Activated T-cell treated with anti-CD3 and anti-CD28 coated beads, Interleukin-2, amount 50 U/mL, for 72 hours (primary cell): Measurements from ENCODE around the gene TOP2B. TPM values are rescaled to one million over a fixed set of nuclear protein-coding genes. Genes with fewer than 3 reads are reported as not detected.
A peak's percentile ranks its signal among the peaks of the same experiment; 100 is the strongest.

Experiments used
- ATAC-seq, 2 donors: fragments of 150-1000 bp; cut with Tn5 transposase; replicated peaks in 1 of 2; 2 replicates each; pipeline ENCODE4 v1.10.0; 2021; ENCODE audit warnings: moderate library complexity in 2 of 2, mild to moderate bottlenecking in 1 of 2
- DNase-seq, 2 donors: peaks; one replicate each; pipeline ENCODE4 v3.0.0; 2021 to 2022; ENCODE audit warnings: mixed read lengths in 1 of 2
- H3K27ac Mint-ChIP-seq: one replicate; pipeline ENCODE4 v1.8.0; 2022; ENCODE audit warnings: mild to moderate bottlenecking, moderate library complexity, mixed read lengths
- H3K27me3 Mint-ChIP-seq: one replicate; pipeline ENCODE4 v1.8.0; 2022; ENCODE audit warnings: low read depth, mixed read lengths
- H3K36me3 Mint-ChIP-seq, 2 donors: one replicate each; pipeline ENCODE4 v1.8.0; 2022; ENCODE audit warnings: mixed read lengths in 2 of 2, mild to moderate bottlenecking in 1 of 2; ENCODE audit not compliant: insufficient read depth in 2 of 2
- H3K4me1 Mint-ChIP-seq: one replicate; pipeline ENCODE4 v1.8.0; 2022; ENCODE audit warnings: low read depth, mixed read lengths
- H3K4me3 Mint-ChIP-seq, 2 donors: one replicate each; pipeline ENCODE4 v1.8.0; 2022; ENCODE audit warnings: mild to moderate bottlenecking in 2 of 2, mixed read lengths in 2 of 2, moderate library complexity in 2 of 2
- H3K9me3 Mint-ChIP-seq, 2 donors: one replicate each; pipeline ENCODE4 v1.8.0; 2022; ENCODE audit warnings: mixed read lengths in 2 of 2
- total RNA-seq, 2 donors: library from RNA; stranded (reverse); gene quantifications; one replicate each; pipeline ENCODE4 v1.2.3, GENCODE V29; 2022

Gene TOP2B
- total RNA-seq, 2 donors from 2014 or later, result 140 to 151 TPM

DNA sequence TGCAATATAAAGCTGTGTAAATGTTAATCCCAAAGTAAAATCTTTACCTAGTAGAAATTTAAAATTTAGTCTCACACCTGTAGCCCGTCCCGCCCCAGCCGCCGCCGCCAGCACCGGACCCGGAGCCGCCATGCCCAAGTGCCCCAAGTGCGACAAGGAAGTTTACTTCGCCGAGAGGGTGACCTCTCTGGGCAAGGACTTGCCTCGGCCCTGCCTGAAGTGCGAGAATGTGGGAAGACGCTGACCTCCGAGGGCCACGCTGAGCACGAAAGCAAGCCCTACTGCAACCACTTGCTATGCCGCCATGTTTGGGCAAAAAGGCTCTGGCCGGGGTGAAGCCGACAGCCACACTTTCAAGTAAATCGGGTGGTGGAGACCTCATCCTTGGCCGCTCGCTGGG lies 22.1 kb upstream of the TOP2B start:
- H3K36me3 Mint-ChIP-seq, result no peaks in the 10 kb centered on the region

DNA sequence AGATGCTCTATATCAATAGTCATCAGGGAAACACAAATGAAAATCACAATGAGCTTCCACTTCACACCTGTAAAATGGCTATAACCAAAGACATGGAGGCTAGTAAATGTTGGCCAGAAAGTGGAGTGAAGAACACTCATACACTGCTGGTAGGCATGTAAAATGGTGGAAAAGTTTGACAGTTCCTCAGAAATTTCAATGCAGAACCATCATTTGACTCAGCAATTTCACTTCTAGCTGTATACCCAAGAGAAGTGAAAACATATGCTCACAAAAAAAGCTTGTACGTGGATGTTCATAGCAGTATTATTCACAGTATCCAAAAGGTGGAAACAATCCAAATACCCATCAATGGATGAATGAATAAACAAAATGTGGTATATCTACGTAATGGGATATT lies 19.2 kb upstream of the TOP2B start:
- no peaks in the 10 kb centered on the region for H3K9me3 Mint-ChIP-seq
- H3K36me3 Mint-ChIP-seq, result no peaks in the 10 kb centered on the region
- no peak overlapping the region for H3K4me3 Mint-ChIP-seq
- H3K27ac Mint-ChIP-seq, result no peak overlapping the region
- ATAC-seq (no peak), DNase-seq (no peak)
- H3K4me1 Mint-ChIP-seq, result no peaks in the 10 kb centered on the region
- no peaks in the 10 kb centered on the region for H3K27me3 Mint-ChIP-seq

More for the DNA sequence above, 22.1 kb upstream of the TOP2B start:
- no peaks in the 10 kb centered on the region for H3K9me3 Mint-ChIP-seq
- no peak overlapping the region for H3K27ac Mint-ChIP-seq
- H3K27me3 Mint-ChIP-seq, result peaks cover 8% of the 10 kb centered on the region
- DNase-seq, result no peak
- no peak for ATAC-seq
- no peak overlapping the region for H3K4me3 Mint-ChIP-seq
- no peaks in the 10 kb centered on the region for H3K4me1 Mint-ChIP-seq

DNA sequence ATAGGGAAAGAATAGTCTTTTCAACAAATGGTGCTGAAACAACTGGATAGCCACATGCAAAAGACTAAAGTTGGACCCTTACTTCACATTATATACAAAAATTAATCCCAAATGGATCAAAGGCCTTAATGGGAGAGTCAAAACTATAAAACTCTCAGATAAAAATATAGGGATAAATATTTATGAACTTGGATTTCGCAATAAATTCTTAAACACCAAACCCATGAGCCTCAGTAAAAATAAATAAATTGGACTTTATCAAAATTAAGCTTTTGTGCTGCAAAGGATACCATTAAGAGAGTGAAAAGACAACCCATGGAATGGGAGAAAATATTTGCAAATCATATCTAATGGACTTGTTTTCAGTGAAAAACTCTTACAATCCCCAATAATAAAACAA lies 18.7 kb upstream of the TOP2B start:
- Mint-ChIP-seq H3K4me3 (no peak overlapping the region), H3K9me3 (no peaks in the 10 kb centered on the region), H3K27me3 (no peaks in the 10 kb centered on the region), H3K36me3 (no peaks in the 10 kb centered on the region), H3K4me1 (no peaks in the 10 kb centered on the region), H3K27ac (no peak overlapping the region)
- no peak for ATAC-seq
- no peak for DNase-seq

DNA sequence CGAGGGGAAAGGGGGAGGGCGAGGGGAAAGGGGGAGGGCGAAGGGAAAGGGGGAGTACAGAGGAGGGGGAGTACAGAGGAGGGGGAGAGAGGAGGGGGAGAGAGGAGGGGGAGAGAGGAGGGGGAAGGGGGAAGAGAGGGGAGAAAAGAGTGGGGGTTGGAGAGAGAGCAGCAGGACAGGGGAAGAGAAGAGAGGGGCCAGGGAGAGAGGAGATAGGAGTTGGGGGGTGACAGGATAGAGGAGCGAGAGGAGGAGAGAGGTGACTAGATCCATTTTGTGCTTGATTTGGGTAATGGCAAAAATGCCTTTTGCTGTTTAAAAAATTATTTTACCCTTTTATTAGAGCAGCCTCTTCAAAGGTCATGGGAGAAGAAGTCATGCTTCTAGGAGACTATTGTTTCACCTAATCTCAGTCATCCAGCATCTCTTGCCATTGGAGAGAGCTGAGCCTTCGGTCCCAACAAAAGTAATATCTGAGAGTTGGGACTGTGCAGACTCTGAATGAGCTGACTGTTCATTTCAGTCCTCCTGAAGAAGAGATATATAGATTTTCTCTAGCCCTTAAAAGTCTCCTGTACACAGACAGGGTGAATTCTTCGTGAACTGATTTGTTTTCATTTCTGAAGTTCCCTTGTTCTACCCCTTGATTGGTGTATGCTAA lies 15.1 kb upstream of the TOP2B start:
- no peaks in the 10 kb centered on the region for H3K4me1 Mint-ChIP-seq
- ATAC-seq, result no peak
- H3K27ac Mint-ChIP-seq, result no peak overlapping the region
- no peaks in the 10 kb centered on the region for H3K27me3 Mint-ChIP-seq
- H3K4me3 Mint-ChIP-seq, result no peak overlapping the region
- H3K9me3 Mint-ChIP-seq, result no peaks in the 10 kb centered on the region
- H3K36me3 Mint-ChIP-seq, result no peaks in the 10 kb centered on the region
- DNase-seq, result no peak

DNA sequence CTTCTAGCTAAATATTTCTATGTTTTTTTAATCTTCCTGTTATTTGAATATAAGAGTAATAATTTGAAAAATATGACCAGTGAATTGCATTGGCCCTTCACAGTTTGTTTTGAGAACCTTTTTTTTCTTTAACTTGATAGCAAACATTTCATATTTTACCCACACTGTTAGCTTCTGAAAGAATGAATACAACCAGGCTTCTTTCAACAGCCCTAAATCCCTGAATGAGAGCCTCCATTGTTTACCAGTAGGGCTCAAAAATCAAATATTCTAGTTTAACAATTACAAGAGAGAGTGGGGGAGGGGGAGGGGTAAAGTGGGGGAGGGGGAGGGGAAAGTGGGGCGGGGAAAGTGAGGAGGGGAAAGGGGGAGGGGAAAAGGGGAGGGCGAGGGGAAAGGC lies 14.5 kb upstream of the TOP2B start:
- Mint-ChIP-seq H3K4me3 (no peak overlapping the region), H3K4me1 (no peaks in the 10 kb centered on the region), H3K36me3 (no peaks in the 10 kb centered on the region), H3K27ac (no peak overlapping the region), H3K27me3 (no peaks in the 10 kb centered on the region), H3K9me3 (no peaks in the 10 kb centered on the region)
- DNase-seq (no peak), ATAC-seq (no peak)

DNA sequence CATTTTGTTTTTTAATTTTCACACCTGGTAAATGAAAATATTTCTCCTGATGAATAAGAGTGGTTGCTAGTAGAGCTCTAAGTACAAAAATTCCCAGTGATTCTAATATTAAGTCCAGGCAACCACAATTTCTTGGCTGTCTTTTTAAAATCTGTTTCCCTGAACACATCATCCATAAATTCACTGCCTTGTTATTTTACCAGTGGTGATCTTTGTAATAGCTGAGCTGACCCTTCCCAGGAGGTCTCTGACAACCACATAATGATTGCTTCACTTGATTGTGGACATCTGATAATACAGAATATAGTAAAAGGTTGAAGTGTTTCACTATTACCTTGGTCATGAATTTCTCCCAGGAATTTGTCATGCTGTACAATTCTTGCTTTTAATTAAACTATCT lies 13.9 kb upstream of the TOP2B start:
- DNase-seq (no peak), ATAC-seq (no peak)
- Mint-ChIP-seq H3K4me1 (no peaks in the 10 kb centered on the region), H3K27me3 (no peaks in the 10 kb centered on the region), H3K27ac (no peak overlapping the region), H3K36me3 (no peaks in the 10 kb centered on the region), H3K4me3 (no peak overlapping the region), H3K9me3 (no peaks in the 10 kb centered on the region)

DNA sequence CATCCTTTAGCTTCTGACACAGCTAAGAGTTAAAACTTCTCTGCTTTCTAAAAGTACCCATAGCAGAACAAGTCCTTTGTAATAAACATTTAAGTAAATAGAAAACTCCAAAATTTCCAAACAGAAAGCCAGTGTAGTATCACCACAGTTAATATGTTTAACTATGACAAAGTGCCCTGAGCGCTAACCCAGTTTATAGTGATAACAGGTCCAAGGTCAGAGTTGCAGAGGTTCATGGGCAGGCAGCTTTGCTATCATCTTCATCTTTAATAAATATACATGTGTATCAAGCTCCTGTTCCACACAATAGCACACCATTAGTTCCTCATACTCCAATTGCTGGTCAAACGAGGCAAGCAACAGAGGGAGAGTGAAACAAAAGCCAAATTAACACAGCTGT lies 12.4 kb upstream of the TOP2B start:
- no peak overlapping the region for H3K27ac Mint-ChIP-seq
- no peaks in the 10 kb centered on the region for H3K36me3 Mint-ChIP-seq
- no peak overlapping the region for H3K4me3 Mint-ChIP-seq
- H3K9me3 Mint-ChIP-seq, result no peaks in the 10 kb centered on the region
- H3K4me1 Mint-ChIP-seq, result no peaks in the 10 kb centered on the region
- no peak for DNase-seq
- no peaks in the 10 kb centered on the region for H3K27me3 Mint-ChIP-seq
- no peak for ATAC-seq

DNA sequence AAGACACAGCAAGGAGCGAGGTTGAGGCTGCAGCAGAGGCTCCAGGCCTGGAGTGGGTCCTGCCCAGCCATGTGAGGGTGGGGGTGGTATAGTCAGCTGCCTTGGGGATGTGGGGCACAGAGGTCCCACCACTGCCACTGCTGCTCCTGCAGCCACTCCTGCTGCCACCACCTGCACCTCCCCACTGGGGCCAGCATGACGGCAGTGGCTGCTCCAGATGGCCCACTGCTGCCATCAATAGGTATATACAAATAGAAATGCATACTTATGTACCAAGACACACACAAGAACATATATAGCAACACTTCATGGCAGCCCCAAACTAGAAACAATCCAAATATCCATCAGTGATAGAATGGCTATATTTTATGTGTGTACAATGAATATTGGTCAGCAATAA lies 10.0 kb upstream of the TOP2B start:
- ATAC-seq (no peak), DNase-seq (no peak)
- Mint-ChIP-seq H3K4me3 (no peak overlapping the region), H3K4me1 (peaks cover 5% of the 10 kb centered on the region), H3K36me3 (no peaks in the 10 kb centered on the region), H3K27ac (no peak overlapping the region), H3K27me3 (no peaks in the 10 kb centered on the region), H3K9me3 (no peaks in the 10 kb centered on the region)

DNA sequence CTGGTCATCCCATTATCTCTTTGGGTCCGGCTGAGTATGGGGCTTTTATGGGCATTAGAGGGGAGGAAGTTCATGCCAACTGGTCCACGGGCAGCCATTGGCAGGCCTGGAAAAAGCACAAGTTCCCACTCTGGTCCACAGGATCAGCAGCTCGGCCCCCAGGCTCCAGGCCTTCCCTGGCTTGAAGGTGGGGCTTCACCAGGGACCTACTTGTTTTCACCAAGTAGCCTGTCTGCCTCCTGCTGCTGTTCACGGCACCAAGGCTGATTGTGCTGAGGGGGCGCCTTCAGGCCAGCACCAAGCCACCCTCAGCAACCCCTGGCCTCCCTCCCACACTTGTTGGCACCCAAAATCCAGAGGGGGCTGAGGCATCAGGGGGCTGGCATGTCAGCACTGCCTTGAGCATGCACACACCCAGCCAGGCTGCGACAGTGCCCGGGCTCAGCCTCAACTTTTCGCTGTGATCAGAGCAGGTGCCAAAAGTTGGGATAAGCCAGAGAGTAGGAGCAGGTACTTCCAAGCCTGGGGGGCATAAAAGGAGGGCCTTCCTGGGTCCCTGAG lies 9.1 kb upstream of the TOP2B start:
- Mint-ChIP-seq H3K9me3 (no peaks in the 10 kb centered on the region), H3K36me3 (no peaks in the 10 kb centered on the region), H3K4me3 (no peak overlapping the region), H3K4me1 (peaks cover 5% of the 10 kb centered on the region), H3K27me3 (no peaks in the 10 kb centered on the region), H3K27ac (no peak overlapping the region)
- DNase-seq (no peak), ATAC-seq (no peak)

DNA sequence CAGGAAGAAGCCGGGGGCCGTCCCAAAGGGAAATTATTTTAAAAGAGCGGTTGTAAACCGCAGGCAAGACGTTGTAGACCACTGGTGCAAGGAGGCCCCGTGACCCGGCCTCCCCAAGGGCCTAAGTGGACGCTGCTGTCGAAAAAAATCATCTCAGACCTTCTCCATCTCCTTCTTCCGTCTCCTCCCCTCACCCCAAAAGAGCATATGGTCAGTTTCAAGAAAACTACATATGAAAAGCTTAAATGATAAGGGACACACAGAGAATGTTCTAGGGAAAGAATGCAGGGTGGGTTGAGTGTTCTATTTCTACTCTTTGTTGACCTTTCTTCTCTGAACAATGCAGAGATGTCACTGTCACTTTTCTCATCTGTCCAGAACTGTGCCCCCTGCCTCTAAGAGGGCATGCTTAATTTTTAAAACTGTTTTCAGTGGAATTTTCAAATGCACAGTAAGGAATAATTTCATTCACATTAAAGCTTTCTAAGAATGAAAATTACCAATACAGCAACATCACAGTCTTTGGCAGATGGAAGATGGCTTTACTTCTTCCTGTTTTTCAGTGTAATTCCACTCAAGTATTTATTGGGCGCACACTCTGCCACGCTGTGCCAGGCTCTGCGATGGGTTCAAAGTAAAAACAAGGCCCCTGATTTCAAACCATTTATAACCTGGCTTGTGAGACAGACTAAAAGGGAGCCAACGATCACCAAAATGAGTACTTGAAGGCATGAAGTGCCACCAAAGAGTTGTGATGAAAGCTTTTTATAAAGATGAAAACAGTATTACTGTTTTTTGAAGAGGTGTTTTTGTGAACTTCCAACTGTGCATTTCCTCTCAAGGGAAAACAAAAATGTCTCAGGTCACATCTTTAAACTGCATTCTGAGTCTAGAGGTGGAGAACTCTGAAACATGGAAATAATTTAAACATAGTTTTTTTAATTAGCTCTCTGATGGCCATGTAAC lies 891 bp upstream of the TOP2B start:
- Mint-ChIP-seq H3K4me1 (peaks cover 48% of the 10 kb centered on the region), H3K9me3 (no peaks in the 10 kb centered on the region), H3K36me3 (peaks cover 8 to 13% of the 10 kb centered on the region in 2 donors), H3K27me3 (no peaks in the 10 kb centered on the region), H3K27ac (peak overlapping the region; percentile 93), H3K4me3 (peak overlapping the region; percentile 83 to 94)
- peak in 1 of 2 donors; percentile 41 for DNase-seq
- ATAC-seq, result peak; percentile 16 to 29

DNA sequence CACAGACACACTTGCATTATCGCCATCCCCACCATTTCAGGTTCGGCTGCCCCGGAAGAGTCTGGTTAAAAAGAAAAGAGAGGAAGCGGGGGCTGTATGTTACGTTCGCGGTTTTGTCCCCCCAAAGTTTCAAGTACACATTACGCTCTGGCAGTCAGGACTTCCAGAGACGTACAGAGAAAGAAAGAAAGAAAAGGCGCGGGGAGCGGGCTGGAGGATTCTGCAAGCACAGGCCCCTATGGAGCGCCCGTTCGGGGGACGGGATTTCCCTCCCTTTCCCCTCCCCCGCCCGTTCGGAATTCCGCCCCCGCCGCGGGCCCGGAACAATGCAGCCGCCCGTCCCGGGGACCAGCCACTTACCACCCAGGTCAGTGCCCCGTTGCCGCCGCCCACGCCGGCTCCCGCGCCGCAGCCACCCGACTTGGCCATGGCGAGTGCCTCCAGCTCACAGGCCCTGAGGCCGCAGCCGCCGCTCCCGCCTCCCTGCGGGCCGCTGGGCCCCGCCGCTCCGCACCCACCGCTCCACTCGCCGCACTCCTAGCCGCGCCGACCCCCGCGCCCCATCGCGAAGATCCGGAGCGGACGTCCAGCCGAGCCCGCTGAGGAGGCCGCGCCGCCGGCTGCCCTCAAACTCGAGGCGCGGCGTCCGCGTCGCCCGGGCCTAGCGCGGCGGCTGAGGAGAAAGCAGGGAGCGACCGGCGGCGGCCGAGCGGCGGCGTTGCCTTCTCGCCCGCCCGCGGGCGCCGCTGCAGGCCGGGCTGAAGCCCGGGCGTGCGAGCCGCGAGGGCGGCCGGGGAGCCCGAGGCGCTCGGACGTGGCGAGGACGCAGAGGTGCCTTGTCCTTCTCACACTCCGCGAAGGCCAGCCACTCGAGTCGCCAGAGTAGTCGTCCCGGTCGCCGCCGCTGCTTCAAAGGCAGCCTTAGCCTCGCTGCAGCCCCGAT lies 567 bp downstream of the TOP2B start:
- peak overlapping the region; percentile 83 to 94 for H3K4me3 Mint-ChIP-seq
- DNase-seq (peak; percentile 77 to 79), ATAC-seq (peak; percentile 52 to 61)
- H3K9me3 Mint-ChIP-seq, result no peaks in the 10 kb centered on the region
- H3K27ac Mint-ChIP-seq, result peak overlapping the region; percentile 93
- H3K36me3 Mint-ChIP-seq, result peaks cover 8 to 13% of the 10 kb centered on the region in 2 donors
- no peaks in the 10 kb centered on the region for H3K27me3 Mint-ChIP-seq
- peaks cover 57% of the 10 kb centered on the region for H3K4me1 Mint-ChIP-seq

DNA sequence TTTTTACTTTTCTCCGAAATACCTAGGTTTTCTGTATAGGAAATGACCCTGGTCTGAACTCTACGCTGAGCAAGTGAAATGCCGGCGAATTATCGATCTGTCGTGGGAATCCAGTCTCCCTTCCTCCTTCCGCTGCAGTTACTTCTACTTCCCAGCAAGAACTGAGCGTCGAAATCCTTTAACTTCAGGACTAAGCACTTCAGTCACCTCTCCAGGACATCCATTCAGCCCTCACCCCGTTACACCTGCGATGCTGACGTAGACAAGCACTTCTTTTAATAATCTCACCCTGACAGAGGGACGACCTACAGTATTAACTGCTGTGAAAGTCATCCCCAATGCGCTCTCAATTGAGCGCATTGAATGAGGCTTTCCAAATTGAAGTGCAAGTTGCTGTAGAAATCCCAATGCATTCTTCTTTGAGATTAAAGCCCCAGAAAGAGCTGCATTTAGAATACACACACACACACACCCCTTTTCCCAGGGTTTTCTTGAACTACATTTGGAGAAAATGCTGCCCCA lies 1.3 kb downstream of the TOP2B start:
- ATAC-seq (no peak), DNase-seq (peak; percentile 7 to 25)
- H3K27ac Mint-ChIP-seq, result peak overlapping the region; percentile 92
- no peaks in the 10 kb centered on the region for H3K27me3 Mint-ChIP-seq
- H3K4me1 Mint-ChIP-seq, result peaks cover 63% of the 10 kb centered on the region
- H3K9me3 Mint-ChIP-seq, result no peaks in the 10 kb centered on the region
- peak overlapping the region; percentile 83 to 94 for H3K4me3 Mint-ChIP-seq
- peaks cover 8 to 16% of the 10 kb centered on the region in 2 donors for H3K36me3 Mint-ChIP-seq
